H4 (cell line): Measurements from ENCODE around the gene ANO10. TPM values are rescaled to one million over a fixed set of nuclear protein-coding genes. Genes with fewer than 3 reads are reported as not detected.
A peak's percentile ranks its signal among the peaks of the same experiment; 100 is the strongest.

ENCODE experiments used
- DNase-seq: peaks from one replicate; pipeline ENCODE4 v3.0.0-alpha.2; 2015; ENCODE audit warnings: low spot score
- total RNA-seq: library from RNA; depleted of rRNA; stranded (reverse); fragments of >200 nt; shearing (Covaris generic); gene quantifications from 2 replicates; pipeline ENCODE4 v1.2.3, GENCODE V29; 2014

The ANO10 gene
- total RNA-seq, 1 experiment from 2014 or later: 17.5 TPM

DNA sequence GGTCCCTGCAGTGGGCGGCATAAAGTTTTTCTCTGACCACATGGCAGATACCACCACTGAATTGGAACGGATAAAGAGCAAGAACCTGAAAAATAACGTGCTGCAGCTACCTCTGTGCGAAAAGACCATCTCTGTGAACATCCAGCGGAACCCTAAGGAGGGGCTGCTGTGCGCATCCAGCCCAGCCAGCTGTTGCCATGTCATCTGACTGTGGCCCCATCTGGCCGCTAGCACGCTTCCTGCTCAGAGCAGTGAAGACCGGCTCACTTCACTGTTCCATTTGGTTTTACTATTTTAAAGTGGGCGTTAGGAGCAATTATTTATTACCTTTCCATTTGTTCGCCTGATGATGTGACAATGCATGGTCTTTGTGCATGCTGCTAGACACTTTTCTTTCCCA is 273.5 kb downstream of the ANO10 start:
- DNase-seq: no peak

DNA sequence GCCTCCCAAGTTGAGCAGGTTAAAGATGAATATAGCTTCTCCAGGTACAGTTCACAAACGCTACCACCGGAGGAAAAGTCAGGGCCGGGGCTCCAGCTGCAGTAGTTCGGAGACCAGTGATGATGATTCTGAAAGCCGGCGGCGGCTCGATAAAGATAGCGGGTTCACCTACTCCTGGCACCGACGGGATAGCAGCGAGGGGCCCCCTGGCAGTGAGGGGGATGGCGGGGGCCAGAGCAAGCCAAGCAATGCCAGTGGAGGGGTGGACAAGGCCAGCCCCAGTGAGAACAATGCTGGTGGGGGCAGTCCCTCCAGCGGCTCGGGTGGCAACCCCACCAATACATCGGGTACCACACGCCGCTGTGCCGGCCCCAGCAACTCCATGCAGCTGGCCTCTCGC is 274.0 kb downstream of the ANO10 start:
- DNase-seq: no peak

DNA sequence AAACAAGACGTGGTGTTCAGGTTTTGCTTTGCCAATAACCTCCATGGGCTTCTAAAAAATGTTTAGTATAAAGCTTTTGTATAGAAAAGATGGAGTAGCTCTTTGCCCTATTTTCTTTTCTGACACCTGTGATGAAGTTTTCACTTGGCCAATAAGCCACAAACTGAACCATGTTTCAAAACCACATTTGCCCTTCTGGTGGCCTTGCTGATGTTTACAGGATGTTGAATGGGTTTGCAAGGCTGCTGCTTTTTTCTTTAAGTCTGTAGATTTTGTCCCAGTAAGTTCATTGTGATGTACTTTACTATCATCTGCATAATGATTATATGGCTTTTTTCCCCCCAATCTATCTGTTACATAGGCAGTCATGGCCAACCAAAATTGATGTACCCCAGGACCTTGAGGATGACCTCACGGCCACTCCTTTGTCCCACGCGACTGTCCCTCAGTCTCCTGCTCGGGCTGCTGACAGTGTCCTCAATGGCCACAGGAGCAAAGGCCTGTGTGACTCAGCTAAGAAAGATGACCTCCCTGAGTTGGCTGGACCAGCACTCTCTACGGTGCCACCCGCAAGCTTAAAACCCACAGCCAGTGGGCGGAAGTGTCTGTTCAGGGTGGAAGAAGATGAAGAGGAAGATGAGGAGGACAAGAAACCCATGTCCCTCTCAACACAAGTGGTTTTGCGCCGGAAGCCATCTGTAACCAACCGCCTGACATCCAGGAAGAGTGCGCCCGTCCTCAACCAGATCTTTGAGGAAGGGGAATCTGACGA is 274.6 kb downstream of the ANO10 start:
- DNase-seq: no peak

DNA sequence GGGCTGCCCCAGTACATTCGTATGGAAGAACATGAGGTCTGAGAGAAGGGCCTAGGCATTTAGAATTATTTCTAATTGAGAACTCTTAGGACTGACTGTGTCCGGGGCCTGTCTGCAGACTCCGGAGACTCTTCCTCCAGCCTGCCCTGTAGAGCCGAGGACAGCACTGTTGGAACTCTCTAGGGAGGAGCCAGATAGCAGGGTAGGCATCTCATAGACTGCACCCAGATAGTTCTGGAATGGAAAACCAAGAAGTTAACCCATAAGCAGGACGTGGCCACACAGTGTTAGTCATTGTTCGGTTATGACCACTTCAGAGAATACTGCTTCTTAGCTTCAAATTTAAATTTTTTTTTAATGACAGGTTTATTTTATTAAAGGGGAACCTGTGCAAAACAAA is 275.9 kb downstream of the ANO10 start:
- no peak for DNase-seq

DNA sequence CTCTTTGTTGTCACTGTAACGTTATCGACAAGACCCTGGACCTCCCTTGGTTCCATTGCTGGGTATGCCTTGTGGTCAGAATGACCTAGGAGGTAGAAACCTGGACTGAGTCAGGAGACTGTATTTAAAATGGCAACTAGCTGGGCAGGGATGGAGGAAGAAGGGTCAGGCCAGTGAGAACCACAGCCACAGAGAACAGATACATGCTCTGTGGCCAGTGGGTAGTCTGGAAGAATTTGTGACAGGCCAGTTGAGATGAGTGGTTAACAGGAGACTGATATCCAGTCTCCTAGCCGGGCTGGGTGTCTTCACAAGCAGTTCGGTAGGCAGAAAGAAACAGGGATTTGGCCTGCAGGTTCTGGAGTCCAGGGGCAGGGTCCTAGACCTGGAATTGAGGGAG is 276.6 kb downstream of the ANO10 start:
- no peak for DNase-seq

DNA sequence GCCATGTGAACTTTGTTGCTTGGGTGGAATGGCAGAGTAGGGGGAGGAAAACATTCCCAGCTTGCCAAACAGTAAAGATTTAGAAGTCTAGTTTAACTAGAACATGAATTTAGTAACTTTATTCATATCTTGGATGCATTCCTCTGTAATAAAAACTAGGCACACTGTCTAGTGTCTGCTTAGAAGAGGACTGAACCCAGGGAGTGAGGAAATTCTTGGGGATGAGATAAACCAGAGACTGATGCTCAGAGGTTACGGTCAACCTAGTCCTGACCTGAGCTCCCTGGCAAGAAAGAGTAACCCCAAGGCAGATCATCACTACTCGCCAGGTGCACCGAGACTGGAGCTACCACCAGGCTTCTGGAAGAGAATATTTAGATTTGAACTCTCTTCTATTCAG is 277.3 kb downstream of the ANO10 start:
- no peak for DNase-seq

DNA sequence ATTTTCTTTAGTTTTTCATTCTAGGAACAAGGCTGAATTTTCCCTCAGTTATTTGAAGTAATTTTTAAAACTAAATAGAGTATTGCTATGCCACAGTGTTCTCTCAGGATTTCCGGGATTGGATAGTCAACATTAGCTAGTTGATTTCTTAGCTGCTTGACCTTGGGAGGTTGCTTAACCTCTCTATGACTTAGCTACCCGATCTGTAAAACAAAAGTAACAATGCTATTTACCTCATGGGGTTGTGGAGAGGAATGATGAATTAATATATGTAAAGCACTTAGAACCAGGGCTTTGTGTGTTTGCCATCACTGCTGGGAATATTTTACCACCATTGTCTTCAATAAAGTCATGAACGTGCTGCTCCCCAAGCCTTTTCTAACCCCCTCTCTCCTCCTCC is 278.0 kb downstream of the ANO10 start:
- no peak for DNase-seq

DNA sequence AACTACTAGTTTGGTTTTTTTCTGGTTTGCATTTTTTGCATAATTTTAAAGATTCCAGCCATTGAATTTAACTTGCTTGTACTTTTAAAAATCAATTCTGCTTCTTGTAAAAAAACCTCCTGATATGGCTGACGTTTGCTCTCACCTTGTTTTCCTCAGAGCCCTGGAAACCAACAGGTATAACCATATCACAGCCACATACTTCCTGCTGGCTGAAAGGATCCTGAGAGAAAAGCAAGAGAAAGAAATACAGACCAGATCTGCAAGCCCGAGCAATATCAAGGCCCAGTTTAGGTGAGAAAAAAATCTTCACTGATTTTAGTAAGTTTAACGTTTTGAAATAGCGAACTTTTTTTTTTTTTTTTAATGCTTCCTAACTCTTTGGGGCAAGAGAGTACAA is 278.6 kb downstream of the ANO10 start:
- DNase-seq: no peak

DNA sequence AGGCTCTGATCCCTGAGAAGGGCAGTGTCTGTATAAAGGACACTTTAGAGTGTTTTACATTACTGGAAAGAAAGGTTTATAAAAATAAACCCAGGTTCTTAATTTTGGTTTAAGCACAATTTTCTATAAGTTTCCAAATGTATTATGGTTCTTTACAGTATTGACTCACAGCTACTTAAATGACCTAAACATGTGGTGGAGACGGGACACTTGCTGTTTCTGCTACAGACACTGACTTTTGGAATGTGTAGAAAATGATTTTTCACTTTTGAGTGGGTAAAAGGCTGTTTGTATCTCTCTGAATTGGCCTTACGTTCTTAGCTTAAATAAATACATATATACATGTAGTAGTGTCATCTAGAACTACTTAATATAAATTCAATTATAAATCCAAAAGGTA is 280.0 kb downstream of the ANO10 start:
- DNase-seq: no peak

DNA sequence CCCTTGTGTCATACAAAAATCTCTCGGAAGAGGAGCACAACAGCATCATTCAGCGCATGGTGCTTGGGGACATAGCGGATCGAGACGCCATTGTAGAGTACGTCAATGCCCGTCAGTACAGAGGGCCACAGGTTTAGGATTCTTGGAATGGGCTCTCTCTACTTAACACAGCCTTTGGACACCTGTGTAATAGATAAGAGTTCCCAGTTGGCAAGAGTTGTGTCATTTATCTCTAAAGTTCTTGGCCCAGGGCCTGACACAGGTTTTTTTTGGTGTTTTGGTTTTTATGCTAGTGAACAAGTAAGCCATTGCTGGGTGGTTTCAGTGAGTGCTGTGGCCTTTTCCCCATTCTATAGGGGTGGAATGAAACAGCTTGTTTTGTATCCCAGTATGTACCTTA is 281.4 kb downstream of the ANO10 start:
- no peak for DNase-seq

DNA sequence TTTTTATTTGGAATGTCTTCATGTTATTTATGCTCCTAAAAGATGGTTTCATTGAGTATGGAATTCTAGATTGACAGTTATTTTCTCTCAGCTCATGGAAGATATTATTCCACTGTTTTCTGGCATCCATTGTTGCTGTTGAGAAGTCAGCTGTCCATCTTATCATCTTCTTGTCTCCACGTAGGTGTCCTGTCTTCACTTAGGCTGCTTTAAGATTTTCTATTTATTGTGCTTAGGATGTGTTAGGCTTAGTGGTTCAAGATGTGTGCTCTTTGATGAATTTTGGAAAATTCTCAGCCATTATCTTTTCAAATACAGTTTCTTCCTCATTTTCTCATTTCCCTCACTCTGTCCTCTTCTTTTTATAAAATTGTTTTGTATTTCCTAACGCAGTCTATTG is 283.5 kb downstream of the ANO10 start:
- no peak for DNase-seq

DNA sequence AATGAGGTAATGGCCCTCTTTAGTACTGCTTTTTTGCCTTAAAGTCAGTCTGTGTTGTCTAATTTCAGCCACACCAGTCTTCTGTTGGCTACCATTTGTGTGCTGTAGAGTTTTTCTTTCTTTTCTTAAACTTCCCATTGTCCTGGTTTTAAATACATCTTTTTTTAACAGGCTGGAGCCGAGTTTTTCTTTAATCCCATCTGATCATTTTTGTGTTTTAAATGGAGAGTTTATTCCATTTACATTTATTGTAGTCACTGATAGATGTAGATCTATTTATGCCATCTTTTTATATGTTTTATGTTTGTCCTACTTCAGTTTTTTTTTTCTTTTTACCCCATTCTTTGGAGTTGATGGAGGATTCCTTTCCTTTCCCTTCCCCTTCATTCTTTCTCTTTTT is 286.0 kb downstream of the ANO10 start:
- DNase-seq: no peak

DNA sequence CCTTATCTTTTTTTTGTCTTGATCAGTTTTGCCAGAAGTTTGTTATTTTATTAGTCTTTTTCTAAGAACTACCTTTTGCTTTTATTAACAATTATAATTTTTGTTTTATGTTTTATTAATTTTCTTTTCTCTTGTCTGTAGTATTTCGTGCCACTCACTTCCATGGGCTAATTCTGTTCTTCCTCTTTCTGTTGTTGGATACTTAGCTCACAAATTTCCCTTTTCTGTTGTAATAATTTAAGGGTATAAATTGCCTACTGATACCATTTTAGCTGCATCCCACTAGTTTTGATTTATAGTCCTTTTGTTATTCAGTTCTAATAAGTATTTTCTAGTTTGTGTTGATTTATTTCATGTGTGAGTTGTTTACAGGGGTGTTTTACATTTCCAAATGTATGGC is 286.8 kb downstream of the ANO10 start:
- DNase-seq: no peak

DNA sequence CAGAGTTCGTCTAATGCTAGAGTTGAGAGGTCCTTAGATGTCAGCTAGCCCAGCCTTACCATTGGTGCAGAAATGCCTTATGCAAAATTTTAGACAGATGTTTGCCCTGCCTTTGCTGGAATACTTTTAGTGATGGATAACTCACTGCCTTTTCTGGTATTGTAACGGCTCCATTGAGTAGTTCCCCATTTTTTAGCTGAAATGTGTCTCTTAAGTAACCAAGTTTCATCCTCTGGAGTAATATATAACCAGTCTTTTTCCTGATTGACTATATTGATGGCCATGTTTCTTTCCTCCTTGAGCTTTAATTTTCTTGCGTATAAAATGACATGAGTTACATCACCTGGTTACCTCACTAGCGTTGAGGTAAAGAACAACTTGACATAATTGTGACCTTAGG is 290.4 kb downstream of the ANO10 start:
- no peak for DNase-seq

DNA sequence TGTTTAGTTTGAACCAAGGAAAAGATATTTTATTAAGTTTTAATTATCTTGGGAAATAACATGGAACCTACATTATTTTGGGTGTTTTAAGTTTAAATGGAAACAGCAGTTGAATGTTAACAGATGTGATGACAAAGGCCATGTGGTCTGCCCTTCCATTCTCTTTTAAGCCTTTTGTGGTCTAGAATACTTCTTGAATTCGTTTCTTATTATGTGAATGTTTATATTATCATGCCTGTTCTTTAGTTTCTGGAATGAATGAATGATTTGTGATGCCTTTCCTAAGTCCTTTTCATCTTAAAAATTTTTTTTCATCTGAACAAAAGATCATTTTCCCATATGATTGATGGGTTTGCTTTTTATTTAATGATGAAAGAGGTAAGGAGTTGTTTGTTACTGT is 290.8 kb downstream of the ANO10 start:
- DNase-seq: peak; percentile 27

DNA sequence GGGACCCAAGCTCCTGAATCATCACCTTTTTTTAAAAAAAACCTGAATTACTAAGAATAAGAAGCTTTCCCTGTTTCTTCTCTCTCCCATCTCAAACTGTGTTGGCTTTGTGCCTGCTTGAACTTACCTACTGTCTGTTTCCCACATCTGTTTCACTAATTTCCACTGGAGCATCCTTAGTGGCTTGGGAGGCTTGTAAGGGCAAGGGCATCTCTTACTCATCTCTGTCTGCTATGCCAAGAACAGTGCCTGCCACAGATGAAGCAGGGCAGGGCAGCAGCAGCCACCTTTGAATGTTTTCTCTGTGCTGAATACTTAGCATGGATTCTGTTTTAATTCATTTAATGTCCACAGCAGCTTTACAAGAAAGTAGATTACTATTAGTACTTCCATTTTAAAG is 293.2 kb downstream of the ANO10 start:
- DNase-seq: no peak

DNA sequence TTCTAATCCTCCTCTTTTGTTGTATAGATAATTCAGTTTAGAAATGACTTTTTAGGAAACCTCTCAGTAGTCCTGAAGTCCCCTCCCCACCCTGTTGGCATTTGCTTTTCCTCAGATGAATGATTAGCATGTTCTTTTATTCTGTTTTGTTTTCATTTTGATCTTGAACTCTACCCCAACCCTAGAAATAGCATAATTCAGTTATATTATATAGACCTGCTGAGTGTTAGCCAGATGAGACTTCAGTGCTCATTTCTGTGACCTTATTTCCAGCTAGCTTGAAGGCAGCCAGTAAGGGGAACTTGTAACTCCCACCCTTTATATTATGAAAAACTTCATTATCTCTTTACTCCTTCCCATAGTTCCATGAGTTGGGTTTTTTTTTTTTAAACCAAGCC is 294.2 kb downstream of the ANO10 start:
- no peak for DNase-seq

DNA sequence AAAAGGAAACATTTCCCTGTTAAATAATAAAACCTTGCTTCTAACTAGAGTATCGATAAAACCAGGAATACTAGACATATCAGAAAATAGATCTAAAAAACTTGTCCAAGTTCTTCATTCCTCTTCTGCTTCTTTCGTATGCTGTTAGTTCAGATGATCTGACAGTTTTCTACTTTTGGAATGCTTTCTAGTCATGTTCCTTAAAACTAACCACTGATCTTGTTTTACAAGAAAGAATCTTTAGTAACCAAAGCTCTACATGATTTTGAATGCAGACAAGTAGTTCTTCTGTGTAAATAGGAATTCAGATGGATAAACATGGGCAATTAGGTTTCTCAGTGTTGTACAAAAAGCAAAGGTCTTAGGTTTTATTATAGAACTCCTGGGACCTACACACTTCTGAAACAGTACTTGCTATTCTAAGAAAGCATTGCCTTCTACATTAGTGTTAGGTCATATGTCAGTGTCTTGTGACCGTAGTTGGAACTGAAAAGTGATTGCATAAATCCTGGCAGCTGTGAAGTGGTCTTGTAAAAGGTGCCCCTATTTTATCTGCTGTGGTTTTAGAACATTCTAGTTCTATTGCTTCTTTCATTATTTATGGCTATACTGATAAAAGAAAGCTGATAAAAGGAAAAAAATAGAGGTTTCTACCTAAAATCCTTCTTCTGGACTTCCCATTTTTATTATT is 294.8 kb downstream of the ANO10 start:
- no peak for DNase-seq

DNA sequence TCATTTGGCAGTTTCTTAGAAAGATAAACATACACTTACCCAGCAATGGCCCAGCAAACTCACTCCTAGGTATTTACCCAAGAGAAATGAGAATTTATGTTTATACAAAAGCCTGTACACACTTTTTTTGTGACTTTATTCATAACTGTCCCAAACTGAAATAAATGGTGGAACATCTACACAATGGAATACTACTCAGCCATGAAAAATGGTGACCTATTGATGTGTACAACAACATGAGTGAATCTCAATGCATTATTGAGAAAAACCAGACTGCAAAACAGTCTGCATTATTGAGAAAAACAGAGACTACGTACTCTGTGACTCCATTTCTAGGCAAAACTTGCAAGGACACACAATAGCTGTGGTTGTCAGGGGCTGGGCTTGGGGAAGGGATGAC is 298.3 kb downstream of the ANO10 start:
- DNase-seq: no peak

DNA sequence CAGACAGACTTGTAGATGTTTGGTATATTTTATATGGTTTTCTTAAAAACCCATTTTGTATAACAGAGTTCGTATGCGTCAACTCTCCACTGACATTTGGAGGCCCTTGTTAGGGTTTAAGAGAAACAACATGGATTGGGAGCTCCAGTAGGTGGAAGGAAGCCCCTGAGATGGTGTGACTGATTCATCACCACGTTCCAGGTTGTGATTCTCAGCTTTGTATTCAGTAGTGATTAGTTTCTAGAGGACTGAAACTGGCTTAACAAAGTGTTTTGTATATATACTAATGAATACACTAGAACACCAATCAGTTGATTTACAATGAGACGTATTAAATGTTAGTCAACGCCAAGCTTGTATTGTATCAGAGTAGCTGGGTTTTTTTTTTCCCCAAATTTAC is 301.5 kb downstream of the ANO10 start:
- no peak for DNase-seq

DNA sequence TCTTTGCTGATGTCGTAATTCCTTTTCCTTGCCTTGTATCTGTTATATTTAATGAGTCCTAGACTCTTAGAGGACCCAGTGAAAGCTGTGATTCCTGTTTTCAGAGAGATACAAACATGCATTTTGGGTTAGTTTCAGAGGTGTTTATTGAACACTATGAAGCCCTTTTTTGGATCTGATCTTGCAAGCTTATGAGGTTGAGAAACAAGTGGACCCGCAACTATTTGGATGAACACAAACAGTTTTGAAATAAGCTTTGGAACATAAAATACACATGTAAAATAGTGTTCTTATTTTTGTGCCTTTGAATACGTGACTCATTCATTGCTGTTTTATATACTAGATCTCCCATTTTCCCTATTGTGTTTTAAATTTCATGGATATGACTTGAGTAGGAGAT is 302.0 kb downstream of the ANO10 start:
- no peak for DNase-seq

DNA sequence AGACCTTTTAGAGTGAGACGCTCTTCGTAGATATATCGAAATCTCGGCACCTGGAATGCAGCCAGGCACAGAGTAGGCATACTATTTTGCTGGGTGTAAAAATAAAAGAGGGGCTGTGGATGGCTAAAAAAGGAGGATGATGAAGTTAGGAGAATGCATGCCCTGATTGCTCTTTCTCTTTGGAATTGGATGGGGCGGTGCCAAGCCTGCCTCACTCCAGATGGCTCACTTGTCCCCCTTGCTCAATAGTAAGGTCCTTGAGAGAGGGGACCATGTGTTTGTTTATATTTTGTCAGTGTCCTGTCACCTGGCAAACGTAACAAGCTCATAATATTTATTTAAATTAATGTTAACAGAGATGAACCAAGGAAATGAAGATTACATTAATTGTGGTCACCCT is 302.4 kb downstream of the ANO10 start:
- DNase-seq: no peak

DNA sequence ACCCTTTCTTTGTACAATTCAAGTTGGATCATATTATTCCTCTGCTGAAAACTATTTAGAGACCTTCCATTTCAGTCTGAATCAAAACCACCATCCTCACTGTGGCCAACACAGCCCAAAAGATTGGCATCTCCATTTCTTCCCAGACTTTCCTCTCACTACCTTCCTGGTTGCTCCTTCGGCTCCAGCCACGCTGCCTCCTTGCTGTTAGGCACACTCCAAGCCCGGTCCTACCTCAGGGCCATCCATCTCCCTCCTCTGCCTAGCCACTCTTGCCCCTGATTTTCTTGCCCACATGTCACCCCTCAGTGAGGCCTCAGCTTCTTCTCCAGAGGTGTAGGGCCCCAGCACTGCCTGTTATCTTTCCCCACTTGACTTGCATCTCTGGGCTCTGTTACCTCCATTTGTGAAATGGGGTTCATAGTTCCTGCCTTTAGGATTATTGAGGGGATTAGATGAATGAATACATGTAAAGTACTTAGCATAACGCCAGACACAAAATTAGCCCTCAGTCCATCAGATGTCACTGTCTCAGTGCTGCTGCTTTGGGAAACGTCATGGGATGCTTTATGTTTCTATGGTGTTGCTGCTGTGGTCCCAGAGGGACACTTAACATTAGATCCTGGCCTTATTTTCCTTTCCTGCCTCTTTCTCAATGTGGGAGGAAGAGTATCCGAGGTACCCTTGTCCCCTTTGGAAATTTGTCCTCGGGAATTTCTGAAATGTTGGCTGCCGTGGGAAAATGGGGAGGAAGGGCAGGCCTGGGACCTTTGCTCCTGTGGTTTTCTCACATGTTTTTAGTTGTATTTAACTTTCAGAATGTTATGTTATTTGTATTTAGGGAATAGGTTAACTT is 304.1 kb downstream of the ANO10 start:
- DNase-seq: no peak
